Tongue (tissue), 1 donor: ENCODE results near the gene ANKLE1. TPM values are rescaled to one million over a fixed set of nuclear protein-coding genes. Genes with fewer than 3 reads are reported as not detected.

Experiments used
- total RNA-seq: library from RNA; depleted of rRNA; stranded (reverse); fragments of >200 nt; gene quantifications from one replicate; pipeline ENCODE4 v1.2.3, GENCODE V29; 2014

ANKLE1 gene
- total RNA-seq, 1 donor from 2014 or later: 0.62 TPM

Other genes starting within 250 kb of the ANKLE1 start
- gene HAUS8, start 206.4 kb upstream of the ANKLE1 start, total RNA-seq: 5.1 TPM
- gene MYO9B, start 206.1 kb upstream of the ANKLE1 start, total RNA-seq: 24.1 TPM
- gene USE1, start 66.5 kb upstream of the ANKLE1 start, total RNA-seq: 21.7 TPM
- 5.3 TPM for gene OCEL1, start 55.7 kb upstream of the ANKLE1 start, total RNA-seq
- gene NR2F6, start 36.0 kb upstream of the ANKLE1 start, total RNA-seq: 35.0 TPM
- gene USHBP1, start 17.2 kb upstream of the ANKLE1 start, total RNA-seq: 12.3 TPM
- 70.7 TPM for gene BABAM1, start 14.5 kb upstream of the ANKLE1 start, total RNA-seq
- gene ABHD8, start 21.5 kb downstream of the ANKLE1 start, total RNA-seq: 15.6 TPM
- 38.9 TPM for gene MRPL34, start 24.0 kb downstream of the ANKLE1 start, total RNA-seq
- gene DDA1, start 27.7 kb downstream of the ANKLE1 start, total RNA-seq: 7.6 TPM
- 8.5 TPM for gene ANO8, start 53.0 kb downstream of the ANKLE1 start, total RNA-seq
- 17.3 TPM for gene GTPBP3, start 55.7 kb downstream of the ANKLE1 start, total RNA-seq
- 39.2 TPM for gene PLVAP, start 95.4 kb downstream of the ANKLE1 start, total RNA-seq
- gene CCDC194, start 112.3 kb downstream of the ANKLE1 start, total RNA-seq: not detected
- gene BST2, start 123.7 kb downstream of the ANKLE1 start, total RNA-seq: 6.3 TPM
- gene MVB12A, start 138.1 kb downstream of the ANKLE1 start, total RNA-seq: 26.8 TPM
- gene TMEM221, start 166.8 kb downstream of the ANKLE1 start, total RNA-seq: 3.3 TPM
- not detected for gene NXNL1, start 179.0 kb downstream of the ANKLE1 start, total RNA-seq
- 45.7 TPM for gene SLC27A1, start 188.6 kb downstream of the ANKLE1 start, total RNA-seq
- 35.1 TPM for gene PGLS, start 229.7 kb downstream of the ANKLE1 start, total RNA-seq